ENCODE data around the gene ARHGAP18.

ARHGAP18 gene

DNA sequence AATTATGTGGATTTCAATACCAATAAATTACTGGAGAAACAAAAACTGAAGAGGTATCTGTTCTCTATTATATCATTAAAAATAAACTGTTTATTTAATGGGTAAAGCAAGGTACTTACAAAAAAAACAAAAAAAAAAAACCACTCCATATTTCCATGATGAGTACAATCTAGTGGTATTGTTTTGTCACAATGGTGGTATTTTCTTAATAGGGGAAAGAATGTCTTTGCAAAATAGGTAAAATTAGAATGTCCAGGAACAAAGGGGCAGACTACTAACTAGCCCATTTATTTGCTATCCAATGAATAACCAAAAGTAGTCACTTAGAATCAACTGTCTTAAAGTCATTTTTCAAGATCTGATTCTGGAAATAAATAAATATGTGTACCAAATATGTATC lies 92.0 kb downstream of the ARHGAP18 start:
- no peak for DNase-seq (ENCODE audit: low spot score)

DNA sequence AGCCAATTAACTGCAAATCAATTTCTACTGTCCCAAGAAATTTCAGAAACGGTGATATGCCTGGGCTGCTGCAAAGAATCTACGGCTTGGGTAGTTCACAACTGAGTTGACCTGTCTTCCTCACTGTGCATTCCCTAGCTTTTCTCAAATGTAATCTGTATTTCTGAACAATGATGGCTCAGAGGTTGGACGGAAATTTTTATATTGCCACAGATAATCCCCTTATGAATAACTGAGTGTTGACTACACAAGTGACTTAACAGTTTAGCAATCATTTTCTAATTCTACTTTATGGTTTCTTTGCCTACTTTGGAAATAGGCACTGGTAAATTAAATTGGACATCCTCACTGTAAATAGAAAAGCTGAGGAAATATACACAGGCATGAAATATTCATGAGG lies 94.5 kb downstream of the ARHGAP18 start:
- no peak for DNase-seq (ENCODE audit: low spot score)

DNA sequence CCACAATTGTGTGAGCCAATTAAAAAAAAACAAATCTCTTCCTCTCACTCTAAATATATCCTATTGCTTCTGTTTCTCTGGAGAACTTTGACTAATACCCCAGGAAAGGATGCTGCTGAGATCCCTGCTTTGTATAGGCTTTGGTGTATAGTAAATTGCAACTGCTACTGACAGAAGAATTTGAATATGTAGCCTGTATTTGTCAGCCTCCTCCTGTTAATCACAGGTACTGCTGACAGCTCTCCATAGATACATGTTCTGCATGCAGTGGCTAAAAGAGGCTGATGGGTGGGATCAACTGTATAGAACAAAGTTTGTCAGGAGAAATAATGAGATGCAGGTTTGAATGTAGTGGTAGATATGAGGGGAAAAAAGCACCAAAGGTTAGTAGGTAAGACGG lies 95.0 kb downstream of the ARHGAP18 start:
- DNase-seq (ENCODE audit: low spot score): no peak

DNA sequence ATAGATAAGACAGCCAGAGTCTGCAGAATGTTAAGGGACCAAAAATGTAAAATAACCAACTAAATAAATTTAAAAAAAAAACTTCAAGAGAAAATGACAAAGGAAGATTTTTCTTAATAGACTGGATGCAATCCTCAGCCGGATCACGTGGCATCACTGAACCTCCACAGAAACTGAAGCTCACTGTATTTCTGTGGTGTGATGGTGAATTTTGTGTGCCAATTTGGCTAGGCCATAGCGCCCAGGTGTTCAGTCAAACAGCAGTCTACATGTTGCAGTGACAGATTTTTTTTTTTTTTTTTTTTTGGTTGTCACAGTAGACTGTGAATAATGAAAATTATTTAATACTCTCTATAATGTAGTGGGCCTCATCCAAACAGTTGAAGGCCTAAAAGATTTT lies 95.5 kb downstream of the ARHGAP18 start:
- no peak for DNase-seq (ENCODE audit: low spot score)

DNA sequence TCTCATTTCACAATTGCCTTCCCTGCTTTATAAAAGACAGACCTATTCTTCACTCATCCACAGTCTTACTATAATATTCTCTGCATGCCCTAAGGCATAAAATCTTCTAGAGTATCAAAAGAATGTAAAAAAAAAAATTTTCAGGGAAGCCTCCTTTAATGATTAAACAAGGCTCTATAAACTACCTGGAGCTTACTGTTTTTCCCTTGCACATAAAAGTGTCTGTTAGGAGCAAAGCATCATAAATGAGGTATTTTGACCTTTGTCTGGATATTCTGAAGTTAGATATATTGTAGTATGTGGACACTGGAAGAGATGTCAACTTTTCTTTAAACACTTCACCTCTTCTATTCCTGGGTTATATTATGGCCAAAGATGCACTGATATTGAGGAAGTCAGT lies 97.5 kb downstream of the ARHGAP18 start:
- DNase-seq (ENCODE audit: low spot score): no peak

DNA sequence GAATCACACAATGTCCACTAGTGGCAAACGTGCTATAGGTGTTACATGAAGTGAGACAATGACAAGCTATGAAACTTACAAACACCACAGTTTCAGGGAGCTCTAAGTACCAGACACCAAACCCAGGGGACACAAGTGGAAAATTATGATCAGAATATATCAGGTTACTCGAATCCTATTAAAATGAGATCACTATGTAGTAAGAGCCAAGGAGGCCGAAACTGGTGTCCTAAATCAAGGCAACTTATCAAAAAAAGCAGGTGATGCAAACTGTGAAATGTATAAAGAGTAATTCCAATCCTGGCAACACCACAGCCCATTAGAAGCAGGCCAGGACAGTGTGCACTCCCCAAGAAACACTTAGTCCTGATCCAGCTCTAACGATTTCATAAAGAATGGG lies 100.3 kb downstream of the ARHGAP18 start:
- DNase-seq (ENCODE audit: low spot score): no peak

DNA sequence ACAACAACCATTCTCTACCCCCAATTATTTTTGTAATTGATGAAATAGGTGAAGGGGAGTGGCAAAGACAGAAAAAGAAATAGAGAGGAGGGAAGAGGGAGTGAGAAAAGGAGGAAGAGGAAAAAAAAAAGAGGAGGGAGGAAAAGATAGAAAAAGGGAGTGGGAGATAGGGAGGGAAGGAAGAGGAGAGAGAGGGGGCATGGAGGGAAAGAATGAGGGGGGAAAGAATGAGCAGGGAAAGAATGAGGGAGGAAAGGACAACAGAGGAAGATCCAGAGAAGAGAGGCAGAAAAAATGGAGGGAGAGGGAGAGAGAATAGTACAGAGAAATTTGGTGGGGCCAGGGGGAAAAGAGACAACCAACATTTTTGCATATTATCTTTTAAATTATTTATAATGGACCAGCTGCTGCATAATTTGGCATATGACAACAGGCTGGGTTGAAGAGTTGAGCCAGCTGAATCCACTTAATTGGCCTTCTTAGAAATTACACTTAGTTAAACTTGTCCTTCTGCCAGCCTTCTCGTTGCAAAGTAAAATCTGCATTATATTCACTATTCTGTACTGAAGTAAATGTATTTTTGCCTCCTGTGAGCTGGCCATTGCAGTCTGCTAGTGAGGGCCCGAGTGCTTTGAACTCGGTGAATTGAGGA lies 101.0 kb downstream of the ARHGAP18 start:
- no peak for DNase-seq (ENCODE audit: low spot score)

DNA sequence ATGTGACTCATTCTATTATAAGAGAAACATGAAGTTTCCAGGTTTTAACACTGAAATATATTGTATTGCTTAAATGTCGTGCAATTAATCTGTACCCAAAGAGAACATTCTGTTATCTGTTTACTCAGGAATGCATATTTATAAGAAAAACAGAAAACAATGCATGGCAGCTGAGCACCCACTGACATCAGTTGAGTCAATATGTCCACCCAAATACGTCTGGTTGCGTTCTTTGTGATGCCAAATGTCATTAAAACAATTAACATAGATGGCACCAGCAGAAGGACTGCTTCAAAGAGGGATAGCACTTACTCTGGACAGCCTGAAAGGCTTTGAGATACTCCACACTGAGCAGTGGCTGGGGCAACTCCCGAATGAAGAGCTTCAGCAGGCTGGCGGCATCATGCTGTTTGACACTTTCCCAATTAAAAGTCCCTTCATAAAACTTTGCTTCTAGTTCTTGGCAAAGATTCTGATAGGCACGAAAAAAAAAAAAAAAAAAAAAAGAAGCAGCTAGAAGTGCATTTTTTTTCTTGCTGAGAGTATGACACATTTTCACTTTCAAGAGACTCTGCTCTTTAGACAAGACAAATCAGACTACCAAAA lies 102.3 kb downstream of the ARHGAP18 start:
- no peak for DNase-seq (ENCODE audit: low spot score)

DNA sequence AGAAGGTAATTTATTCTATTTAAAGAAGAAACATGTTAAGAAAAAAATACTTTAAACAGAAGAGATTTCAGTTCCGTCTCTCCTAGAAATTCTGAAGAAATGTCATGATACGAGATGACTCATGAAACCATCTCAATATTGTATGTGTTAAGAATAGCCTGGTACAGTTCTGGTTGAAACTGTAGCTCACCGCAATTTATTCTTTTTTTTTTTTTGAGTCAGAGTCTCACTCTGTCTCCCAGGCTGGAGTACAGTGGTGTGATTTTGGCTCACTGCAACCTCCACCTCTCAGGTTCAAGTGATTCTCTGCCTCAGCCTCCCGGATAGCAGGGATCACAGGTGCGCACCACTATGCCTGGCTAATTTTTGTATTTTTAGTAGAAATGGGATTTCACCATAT lies 103.3 kb downstream of the ARHGAP18 start:
- DNase-seq (ENCODE audit: low spot score): no peak

DNA sequence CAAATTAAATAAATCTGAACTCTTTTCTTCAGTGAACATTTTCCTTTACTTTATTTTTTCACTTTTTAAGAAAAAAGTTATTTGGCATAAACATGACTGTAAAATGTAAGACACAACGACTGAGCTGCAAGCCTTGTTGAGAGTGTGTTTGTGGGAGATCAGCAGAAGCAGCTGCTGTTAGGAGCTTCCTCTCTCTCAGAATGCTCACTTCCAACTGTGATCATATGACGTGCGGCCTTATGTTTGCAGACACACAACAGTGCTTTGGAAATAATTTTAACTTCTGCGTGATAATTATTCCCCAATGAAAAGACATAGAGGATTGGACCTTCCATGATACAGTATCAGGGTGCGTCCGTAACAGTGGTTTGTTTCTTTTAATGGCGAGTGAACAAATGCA lies 104.0 kb downstream of the ARHGAP18 start:
- no peak for DNase-seq (ENCODE audit: low spot score)

DNA sequence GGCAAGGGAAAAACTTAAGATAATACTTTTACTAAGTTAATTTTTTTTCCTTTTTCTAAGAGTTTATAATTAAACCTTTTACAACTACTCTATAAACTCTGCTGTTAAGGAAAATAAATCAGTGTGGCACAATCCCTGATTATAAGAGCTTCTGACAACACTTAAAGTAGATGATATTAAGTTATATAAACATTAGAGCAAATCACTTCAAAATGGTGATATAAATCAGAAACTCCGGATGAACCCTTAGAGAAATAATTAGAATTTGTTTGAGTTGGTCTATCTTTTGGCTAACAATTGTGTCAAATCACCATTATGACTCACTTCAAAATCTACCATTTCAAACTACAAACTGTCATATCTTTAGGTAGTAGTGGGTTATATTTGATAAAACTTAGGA lies 104.9 kb downstream of the ARHGAP18 start:
- no peak for DNase-seq (ENCODE audit: low spot score)

DNA sequence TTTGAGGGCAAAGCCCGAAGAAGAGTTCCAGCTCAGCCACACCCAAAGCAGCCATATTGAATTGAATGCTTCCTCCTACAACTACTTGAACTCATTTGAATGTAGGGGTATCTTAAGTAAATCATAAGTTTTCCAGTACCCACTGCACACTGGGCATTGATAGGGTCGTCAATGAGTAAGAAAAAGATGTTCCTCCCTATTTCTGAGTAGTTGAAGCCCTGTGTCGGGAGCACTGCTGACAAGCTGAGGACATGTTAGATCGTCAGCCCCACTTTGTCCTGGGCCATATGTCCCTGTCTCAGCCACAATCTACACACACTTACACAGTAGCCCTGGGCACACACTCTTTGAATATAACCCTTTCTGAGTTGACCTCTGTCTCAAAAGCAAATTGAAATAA lies 105.7 kb downstream of the ARHGAP18 start:
- DNase-seq (ENCODE audit: low spot score): no peak

DNA sequence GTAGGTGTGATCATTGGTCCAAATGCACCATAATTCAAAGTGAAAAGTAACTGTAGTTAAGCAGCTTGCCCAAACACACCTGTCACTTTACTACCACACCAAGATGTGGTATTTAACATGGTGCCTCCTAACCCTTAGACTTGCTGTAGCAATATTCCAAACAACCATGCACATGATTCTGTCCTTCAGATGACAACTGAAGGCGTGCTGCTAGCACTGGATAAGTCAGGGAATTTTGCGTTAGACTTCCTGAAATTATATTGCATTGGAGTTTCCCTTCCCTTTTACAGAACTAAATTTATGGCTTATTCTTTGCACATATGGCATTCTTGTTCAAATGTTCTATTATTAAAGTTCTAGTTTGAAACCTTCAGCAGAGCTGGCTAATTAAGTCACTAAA lies 106.2 kb downstream of the ARHGAP18 start:
- no peak for DNase-seq (ENCODE audit: low spot score)

DNA sequence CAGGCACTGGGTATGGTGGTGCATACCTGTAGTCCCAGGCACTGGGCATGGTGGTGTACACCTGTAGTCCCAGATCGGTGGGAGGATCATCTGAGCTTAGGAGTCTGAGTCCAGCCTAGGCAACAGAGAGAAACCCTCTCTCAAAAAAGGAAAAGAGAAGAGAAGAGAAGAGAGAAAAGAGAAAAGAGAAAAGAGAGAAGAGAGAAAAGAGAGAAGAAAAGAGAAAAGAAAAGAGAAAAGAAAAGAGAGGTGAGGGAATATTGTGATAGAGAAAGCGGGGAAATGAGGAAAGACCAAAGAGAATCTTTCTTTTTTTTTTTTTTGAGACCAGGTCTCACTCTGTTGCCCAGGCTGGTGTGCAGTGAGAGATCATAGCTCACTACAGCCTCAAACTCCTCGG lies 108.7 kb downstream of the ARHGAP18 start:
- DNase-seq (ENCODE audit: low spot score): no peak

DNA sequence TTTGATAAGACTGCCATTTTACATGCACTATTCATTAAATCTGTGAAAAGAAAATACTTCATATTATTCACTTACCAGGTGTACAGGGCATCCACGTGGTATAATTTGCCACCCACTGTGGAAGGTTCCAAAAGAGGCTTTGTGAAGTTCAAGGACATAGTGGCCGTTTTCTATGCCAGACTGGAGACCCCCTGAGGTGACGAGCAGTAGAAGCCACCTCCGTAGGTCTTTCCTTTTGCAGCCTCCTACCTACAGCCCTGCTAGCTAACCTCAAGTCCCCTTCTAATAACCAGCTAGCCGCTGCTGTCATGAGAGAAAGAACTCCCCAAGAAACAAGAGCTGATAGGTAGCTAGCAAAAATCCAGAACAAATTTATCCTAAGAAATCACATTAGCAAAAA lies 110.5 kb downstream of the ARHGAP18 start:
- no peak for DNase-seq (ENCODE audit: low spot score)

DNA sequence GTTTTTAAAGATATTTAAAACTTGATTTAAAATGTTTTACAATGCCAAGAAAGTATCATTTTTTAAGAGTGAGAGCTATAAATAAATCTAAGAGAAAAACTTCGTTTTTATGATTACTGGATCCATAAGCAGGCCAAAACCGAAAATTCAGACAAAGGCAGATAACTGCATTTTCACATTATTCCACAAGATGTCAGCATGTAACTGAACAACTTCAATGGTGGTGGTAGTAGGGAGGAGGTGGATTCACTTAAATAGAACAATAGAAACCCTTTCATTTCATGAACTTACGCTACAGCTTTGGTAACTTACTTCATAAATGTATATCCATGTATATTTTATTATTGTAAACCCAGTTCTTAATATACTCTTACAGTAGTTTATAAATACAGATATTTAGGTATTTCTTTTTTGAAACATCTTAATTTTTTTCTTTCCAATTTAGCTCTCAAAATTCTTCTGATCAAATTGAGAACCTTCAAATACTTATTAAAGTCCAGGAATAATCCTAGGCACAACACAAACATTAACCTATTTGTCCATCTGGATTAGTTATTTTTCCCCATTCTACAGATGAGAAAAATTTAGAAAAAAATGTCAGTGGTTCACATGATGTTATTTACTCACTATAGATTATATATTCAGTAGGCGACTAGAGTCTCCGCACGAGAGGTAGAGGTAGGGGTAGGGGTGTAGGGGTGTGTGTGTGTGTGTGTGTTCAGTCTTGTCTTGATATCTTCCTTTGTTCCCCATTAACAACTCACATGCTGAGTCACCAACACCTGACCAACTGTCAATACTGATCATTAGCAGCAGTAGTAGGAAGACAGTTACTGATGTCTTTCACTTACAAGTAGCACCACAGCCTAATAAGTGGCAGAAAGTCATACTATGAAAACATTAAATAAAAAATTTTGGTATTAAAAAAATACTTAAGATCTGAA lies 111.5 kb downstream of the ARHGAP18 start:
- peak; percentile 74 for DNase-seq (ENCODE audit: low spot score)

DNA sequence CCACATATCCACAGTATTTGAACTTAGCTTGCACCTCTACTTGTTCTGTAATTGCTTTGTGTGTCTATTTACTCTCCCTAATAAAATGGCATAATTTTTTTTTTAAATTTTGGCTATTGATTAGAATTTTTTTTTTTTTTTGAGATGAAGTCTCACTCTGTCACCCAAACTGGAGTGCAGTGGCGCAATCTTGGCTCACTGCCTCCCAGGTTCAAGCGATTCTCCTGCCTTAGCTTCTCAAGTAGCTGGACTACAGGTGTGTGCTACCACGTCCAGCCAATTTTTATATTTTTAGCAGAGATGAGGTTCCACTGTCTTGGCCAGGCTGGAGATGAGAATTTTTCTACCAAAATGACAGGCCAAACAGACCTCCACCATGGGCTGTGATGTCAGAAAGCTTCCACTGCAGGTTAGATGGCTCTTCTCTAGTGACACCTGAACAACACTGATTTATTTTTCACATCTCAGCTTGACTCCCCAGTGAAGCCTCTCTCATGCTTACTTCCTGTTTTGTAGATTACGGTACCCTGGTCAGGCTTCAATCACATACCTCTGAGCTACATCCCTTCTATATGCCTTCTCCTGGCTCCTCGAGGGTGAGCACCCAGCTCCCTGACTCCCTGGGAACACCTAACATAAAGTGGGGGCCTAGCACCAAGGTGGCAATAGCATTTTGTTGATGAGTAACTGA lies 112.8 kb downstream of the ARHGAP18 start:
- DNase-seq (ENCODE audit: low spot score): no peak

DNA sequence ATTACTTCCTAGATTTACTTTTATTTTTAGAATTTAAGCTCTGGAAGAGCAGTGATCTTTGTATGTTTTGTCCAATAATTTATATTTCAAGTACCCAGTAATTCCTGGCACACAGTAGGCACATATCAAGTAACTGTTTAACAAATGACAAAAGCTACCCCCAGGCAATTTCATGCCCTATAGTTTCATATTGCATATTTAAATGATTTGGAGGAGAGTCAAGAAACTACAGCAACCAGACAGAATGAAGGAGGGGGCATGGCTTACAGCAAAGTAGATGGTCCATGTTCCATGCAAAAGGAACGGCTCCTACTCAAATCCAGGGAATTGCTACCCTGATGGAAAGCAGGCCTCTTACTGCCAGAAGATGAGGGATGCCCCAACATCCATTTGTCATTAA lies 113.5 kb downstream of the ARHGAP18 start:
- DNase-seq (ENCODE audit: low spot score): no peak

DNA sequence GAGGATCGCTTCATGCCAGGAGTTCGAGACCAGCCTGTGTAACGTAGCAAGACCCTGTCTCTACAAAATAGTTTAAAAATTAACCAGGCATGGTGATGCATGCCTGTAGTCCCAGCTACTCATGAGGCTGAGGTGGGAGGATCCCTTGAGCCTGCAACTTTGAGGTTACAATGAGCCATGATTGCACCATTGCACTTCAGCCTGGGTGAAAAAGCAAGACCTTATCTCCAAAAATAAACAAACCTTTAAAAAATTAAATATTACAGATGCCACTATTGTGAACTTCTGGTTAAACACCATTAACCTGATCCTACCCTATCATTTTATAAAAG lies 116.8 kb downstream of the ARHGAP18 start:
- no peak for DNase-seq (ENCODE audit: low spot score)

DNA sequence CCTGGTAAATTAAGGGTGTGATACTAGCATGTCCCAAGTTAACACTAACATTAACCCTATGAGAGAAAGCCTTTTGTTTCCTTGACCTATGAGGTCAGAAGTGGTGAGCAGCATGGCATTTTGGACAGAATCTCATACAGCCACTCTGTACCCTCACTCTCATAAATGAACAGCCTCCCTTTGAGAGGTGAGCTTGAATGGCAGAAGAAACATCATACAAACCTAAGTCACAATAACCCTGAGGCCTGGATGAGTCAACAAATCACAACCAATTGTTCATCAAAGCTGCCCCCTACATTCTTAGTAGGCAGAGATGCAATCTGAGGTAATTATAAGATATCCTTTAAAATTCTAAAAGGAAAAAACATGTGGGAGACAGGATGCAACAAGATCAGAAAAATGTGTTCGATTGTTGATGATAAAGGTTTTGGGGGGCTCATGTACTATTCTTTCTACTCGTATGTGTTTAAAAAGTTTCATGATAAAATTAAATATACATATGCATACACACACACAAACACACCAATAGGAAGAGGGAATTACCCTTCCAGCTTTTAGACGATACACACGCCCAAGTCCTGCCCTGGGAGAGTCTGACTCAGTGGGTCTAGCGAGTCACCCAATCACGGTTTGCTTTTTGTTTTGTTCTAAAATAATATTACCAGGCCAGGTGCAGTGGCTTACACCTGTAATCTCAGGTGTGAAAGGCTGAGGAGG lies 117.3 kb downstream of the ARHGAP18 start:
- DNase-seq (ENCODE audit: low spot score): no peak

DNA sequence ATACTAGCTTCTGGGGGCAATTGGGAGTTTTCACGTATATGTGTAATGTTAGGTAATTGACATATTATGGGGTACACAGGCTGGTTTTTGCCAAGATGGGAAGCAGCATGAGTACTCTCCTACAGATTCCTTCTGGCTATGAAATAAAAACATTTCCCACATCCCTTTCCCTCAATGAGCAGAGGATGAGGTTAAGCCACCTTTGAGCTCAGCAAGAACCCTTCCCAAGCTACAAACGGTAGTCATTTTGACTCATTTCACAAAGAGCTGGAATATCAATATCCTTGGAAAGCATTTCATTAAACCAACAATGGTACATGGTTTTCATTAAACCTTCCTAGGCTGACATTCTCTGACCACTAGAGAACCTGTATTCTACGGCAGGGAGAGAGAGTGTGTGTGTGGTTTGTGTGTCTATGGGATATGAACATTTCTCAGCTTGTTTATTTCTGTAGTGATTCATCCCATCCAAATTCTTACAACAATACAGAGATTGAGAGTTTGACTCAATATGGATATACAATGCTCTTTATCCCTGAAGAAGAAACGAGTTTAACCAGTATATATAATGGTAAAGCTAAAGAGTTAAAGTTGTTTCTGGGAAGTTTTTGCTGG lies 119.5 kb downstream of the ARHGAP18 start:
- no peak for DNase-seq (ENCODE audit: low spot score)
